AG04449 (cell line): ENCODE measurements around the gene SHISA6.

Experiments
- CTCF ChIA-PET: fragments of 350-600 bp; formaldehyde crosslinking; extraction: SDS; loops from one replicate; lab custom pipeline; 2021; ENCODE audit warnings: antibody characterized with exemption; lab: Yijun Ruan, JAX
- POLR2A ChIA-PET: fragments of 400-600, 350-600 bp; formaldehyde crosslinking; extraction: SDS; loops from one replicate; lab custom pipeline; 2020; ENCODE audit warnings: antibody characterized with exemption, inconsistent platforms; lab: Yijun Ruan, JAX
- DNase-seq: peaks from one replicate; pipeline ENCODE4 v3.0.0-alpha.2; 2010; ENCODE audit warnings: low read depth, low spot score
- H3K4me3 ChIP-seq: 2 replicates; pipeline ENCODE4 v1.5.1; 2011; ENCODE audit warnings: low read depth, mild to moderate bottlenecking, control low read depth, low read length
- TF ChIP-seq, protein P1 (sequence below): IDR thresholded peaks from one replicate; pipeline ENCODE4 v1.5.1; 2011; ENCODE audit warnings: mild to moderate bottlenecking, moderate library complexity, low read length, control low read depth, inconsistent platforms; ENCODE audit not compliant: insufficient read depth; ENCODE audit errors: missing control alignments

The SHISA6 gene

DNA sequence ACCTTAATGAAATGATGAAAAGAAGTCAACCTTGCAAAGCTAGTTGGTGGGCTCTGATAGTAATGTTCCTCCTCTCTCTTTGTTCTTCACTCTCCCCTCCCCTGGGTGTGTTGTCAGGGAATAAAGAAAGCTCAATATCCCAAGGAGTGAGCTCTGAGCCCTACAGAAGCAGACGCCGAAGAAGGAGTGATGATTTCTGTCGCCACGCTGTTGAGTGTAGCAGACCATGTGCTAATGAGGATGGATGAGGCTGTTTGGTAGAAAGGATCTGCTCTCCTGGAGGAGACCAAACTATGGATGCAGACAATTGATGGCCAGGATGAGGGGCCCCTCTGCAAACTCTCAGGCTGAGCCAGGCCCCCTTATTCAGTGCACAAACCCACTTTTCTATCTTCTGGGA is 217.3 kb downstream of the SHISA6 start:
- POLR2A ChIA-PET, result no interaction called here
- CTCF ChIA-PET, result no interaction called here
- no peak overlapping the region for H3K4me3 ChIP-seq
- DNase-seq, result no peak
- TF ChIP-seq, protein P1, sequence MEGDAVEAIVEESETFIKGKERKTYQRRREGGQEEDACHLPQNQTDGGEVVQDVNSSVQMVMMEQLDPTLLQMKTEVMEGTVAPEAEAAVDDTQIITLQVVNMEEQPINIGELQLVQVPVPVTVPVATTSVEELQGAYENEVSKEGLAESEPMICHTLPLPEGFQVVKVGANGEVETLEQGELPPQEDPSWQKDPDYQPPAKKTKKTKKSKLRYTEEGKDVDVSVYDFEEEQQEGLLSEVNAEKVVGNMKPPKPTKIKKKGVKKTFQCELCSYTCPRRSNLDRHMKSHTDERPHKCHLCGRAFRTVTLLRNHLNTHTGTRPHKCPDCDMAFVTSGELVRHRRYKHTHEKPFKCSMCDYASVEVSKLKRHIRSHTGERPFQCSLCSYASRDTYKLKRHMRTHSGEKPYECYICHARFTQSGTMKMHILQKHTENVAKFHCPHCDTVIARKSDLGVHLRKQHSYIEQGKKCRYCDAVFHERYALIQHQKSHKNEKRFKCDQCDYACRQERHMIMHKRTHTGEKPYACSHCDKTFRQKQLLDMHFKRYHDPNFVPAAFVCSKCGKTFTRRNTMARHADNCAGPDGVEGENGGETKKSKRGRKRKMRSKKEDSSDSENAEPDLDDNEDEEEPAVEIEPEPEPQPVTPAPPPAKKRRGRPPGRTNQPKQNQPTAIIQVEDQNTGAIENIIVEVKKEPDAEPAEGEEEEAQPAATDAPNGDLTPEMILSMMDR, result no peak

GRCh38 chr17:11459861-11460331 is 218.9 kb downstream of the SHISA6 start:
- CTCF ChIA-PET, result no interaction called here
- POLR2A ChIA-PET, result no interaction called here
- DNase-seq, result no peak
- H3K4me3 ChIP-seq, result no peak overlapping the region
- TF ChIP-seq, protein P1, result no peak

GRCh38 chr17:11461993-11462548 is 221.1 kb downstream of the SHISA6 start:
- CTCF ChIA-PET, result no interaction called here
- TF ChIP-seq, protein P1, result no peak
- POLR2A ChIA-PET, result no interaction called here

GRCh38 chr17:11467639-11468038 is 226.6 kb downstream of the SHISA6 start:
- ChIA-PET CTCF (no interaction called here), POLR2A (no interaction called here)
- TF ChIP-seq, protein P1, result no peak
- DNase-seq, result no peak
- no peak overlapping the region for H3K4me3 ChIP-seq

More at GRCh38 chr17:11461993-11462548, 221.1 kb downstream of the SHISA6 start:
- no peak for DNase-seq
- H3K4me3 ChIP-seq, result no peak overlapping the region

DNA sequence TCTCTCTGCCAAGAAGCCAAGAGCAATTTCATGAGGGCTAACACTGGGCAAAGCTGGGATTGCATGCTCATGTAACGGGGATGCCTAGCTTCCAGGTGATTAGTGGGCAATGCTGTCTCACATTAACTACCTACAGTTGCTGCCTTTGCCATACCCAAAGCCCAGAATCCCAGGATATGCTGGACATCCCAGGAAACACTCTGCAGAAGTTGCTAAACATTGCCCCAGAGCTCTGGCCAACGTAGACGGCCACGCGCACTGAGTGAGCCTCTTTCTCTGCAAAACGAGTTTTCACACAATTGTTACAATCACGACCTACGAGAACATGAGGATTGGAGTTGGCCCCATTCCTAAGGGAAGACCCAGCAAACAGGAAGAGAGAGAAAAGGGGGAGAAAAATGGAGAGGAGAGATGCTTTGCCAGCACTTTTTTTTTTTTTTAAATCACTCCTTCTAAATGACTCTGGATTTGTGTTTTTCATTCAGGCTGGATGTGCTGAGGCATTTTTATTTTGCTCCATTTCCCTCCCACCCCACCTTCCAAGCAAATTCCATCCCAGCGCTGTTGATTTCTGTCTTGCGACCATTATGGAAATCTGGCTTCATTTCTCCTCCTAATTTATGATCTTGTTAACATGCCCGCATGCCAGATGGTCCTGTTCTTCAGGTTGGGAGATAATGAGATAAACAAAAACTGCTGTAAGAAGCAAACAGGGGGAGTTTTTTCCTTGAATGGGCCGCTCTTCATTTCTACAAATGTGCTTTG is 244.5 kb downstream of the SHISA6 start:
- TF ChIP-seq, protein P1, result no peak
- no peak overlapping the region for H3K4me3 ChIP-seq
- DNase-seq, result no peak
- ChIA-PET CTCF (no interaction called here), POLR2A (no interaction called here)

DNA sequence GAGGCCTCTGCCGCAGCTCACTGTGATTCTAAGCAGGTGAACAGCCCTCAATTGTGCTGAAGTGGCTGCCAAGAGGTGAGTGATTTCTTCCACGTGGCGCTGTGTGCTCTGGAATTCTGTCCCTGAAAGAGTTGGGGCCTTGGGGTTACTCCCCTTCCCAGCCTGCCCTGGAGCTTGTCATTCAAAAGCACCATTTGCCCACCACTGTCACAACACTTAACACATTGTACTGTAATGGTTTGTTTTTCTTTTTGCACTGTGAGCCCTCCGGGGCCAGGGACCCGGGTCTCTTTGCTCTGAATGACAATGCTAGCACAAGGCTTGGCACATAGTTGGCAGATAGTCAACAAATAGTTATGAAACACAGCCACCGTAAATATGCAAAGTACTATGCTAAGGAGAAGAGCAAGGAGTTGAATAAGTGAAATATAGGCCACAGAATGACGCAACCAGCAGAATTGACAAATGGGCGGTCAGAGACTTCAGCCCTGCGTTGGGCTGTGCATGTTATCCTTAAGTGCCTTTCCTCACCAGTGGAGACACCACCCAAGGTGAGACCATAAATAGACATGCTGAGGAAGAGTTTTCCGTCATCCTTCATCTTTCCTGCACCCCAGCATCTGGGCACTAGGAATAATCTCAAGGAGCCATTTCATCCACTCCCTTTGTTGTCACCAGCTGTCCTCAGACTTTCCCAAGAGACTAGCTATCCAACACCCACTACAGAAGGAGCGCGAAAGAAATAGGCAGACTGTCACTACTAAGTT is 245.3 kb downstream of the SHISA6 start:
- TF ChIP-seq, protein P1, result no peak
- CTCF ChIA-PET, result no interaction called here
- DNase-seq, result no peak
- POLR2A ChIA-PET, result no interaction called here
- H3K4me3 ChIP-seq, result no peak overlapping the region
